ENCODE data around the gene TMEM106A. TPM values are rescaled to one million over a fixed set of nuclear protein-coding genes. Genes with fewer than 3 reads are reported as not detected.

TMEM106A gene
- total and polyA plus RNA-seq, 2 of the 13 experiments (the other 11 are each of a cell fraction or from before 2014, with no cell fraction given) = 16.9 to 35.9 TPM

- TF ChIP-seq ATF3 (CRISPR knock-in tag; IDR thresholded peaks at IDR 0.05) = no peak
- no peak for TF ChIP-seq ZBTB3 (CRISPR knock-in tag; IDR thresholded peaks at IDR 0.05; ENCODE audit: borderline replicate concordance, low read depth)
- no peak for TF ChIP-seq ZNF292 (CRISPR knock-in tag; IDR thresholded peaks at IDR 0.05; ENCODE audit: borderline replicate concordance, low read depth)
- TF ChIP-seq ZSCAN20 (CRISPR knock-in tag; IDR thresholded peaks at IDR 0.05; ENCODE audit: borderline replicate concordance) = 0 out of 2 replicates have a peak, but pooled peaks have one; percentile 15
- TF ChIP-seq MAZ (IDR thresholded peaks at IDR 0.05; ENCODE audit: borderline replicate concordance, low read depth, low read length) = no peak
- TF ChIP-seq MAZ (CRISPR knock-in tag; IDR thresholded peaks at IDR 0.05; ENCODE audit: low read depth) = no peak
- TF ChIP-seq PATZ1 (CRISPR knock-in tag; IDR thresholded peaks at IDR 0.05) = no peak
- TF ChIP-seq RFXANK (CRISPR knock-in tag; IDR thresholded peaks at IDR 0.05) = peak; percentile 43; the same call in 1 of the 2 replicates
- peak; percentile 91 for TF ChIP-seq SIX1 (CRISPR knock-in tag; IDR thresholded peaks at IDR 0.05; ENCODE audit: borderline replicate concordance)
- TF ChIP-seq FLYWCH1 (CRISPR knock-in tag; IDR thresholded peaks at IDR 0.05) = no peak
- no peak for TF ChIP-seq CEBPB (IDR thresholded peaks at IDR 0.05; ENCODE audit: borderline replicate concordance, low read depth, low read length)
- no peak for TF ChIP-seq ATF5 (CRISPR knock-in tag; IDR thresholded peaks at IDR 0.05; ENCODE audit: low read depth)
- TF ChIP-seq, protein P1, sequence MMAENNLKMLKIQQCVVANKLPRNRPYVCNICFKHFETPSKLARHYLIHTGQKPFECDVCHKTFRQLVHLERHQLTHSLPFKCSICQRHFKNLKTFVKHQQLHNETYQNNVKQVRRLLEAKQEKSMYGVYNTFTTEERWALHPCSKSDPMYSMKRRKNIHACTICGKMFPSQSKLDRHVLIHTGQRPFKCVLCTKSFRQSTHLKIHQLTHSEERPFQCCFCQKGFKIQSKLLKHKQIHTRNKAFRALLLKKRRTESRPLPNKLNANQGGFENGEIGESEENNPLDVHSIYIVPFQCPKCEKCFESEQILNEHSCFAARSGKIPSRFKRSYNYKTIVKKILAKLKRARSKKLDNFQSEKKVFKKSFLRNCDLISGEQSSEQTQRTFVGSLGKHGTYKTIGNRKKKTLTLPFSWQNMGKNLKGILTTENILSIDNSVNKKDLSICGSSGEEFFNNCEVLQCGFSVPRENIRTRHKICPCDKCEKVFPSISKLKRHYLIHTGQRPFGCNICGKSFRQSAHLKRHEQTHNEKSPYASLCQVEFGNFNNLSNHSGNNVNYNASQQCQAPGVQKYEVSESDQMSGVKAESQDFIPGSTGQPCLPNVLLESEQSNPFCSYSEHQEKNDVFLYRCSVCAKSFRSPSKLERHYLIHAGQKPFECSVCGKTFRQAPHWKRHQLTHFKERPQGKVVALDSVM (CRISPR knock-in tag; IDR thresholded peaks at IDR 0.05) = peak; percentile 85
- TF ChIP-seq, protein P2, sequence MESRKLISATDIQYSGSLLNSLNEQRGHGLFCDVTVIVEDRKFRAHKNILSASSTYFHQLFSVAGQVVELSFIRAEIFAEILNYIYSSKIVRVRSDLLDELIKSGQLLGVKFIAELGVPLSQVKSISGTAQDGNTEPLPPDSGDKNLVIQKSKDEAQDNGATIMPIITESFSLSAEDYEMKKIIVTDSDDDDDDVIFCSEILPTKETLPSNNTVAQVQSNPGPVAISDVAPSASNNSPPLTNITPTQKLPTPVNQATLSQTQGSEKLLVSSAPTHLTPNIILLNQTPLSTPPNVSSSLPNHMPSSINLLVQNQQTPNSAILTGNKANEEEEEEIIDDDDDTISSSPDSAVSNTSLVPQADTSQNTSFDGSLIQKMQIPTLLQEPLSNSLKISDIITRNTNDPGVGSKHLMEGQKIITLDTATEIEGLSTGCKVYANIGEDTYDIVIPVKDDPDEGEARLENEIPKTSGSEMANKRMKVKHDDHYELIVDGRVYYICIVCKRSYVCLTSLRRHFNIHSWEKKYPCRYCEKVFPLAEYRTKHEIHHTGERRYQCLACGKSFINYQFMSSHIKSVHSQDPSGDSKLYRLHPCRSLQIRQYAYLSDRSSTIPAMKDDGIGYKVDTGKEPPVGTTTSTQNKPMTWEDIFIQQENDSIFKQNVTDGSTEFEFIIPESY (CRISPR knock-in tag; IDR thresholded peaks at IDR 0.05) = 0 out of 2 replicates have a peak, but pooled peaks have one; percentile 8
- no peak for TF ChIP-seq ZNF501 (CRISPR knock-in tag; IDR thresholded peaks at IDR 0.05)
- TF ChIP-seq MAF1 (CRISPR knock-in tag; IDR thresholded peaks at IDR 0.05; ENCODE audit: borderline replicate concordance) = 0 out of 2 replicates have a peak, but pooled peaks have one; percentile 12
- peak; percentile 10; the same call in 1 of the 2 replicates for TF ChIP-seq ZSCAN31 (CRISPR knock-in tag; IDR thresholded peaks at IDR 0.05; ENCODE audit: low read depth)
- TF ChIP-seq SSRP1 (CRISPR knock-in tag; IDR thresholded peaks at IDR 0.05) = no peak
- TF ChIP-seq ZNF430 (CRISPR knock-in tag; IDR thresholded peaks at IDR 0.05) = peak; percentile 84; the same call in 1 of the 2 replicates
Observed at GRCh38 chr17:43171586-43172487, 39.8 kb upstream of the TMEM106A start (continued).

Measured in HepG2 (cell line).